H1 (cell line): ENCODE data around the gene C1QTNF1. TPM values are rescaled to one million over a fixed set of nuclear protein-coding genes. Genes with fewer than 3 reads are reported as not detected.

Source experiments
- CTCF ChIA-PET: fragments of 300-600 bp; sonication (Branson Sonifier 250); formaldehyde crosslinking; loops from one replicate; lab custom pipeline; 2021; ENCODE audit not compliant: partially characterized antibody; lab: Charles Lee
- POLR2A ChIA-PET: fragments of 300-600 bp; sonication (Branson Sonifier 250); formaldehyde crosslinking; loops from one replicate; lab custom pipeline; 2021; ENCODE audit warnings: inconsistent platforms; ENCODE audit not compliant: partially characterized antibody; lab: Charles Lee
- DNase-seq, 2 experiments: peaks; one replicate each; pipeline versions ENCODE4 v3.0.0 to v3.0.0-alpha.2; 2010 to 2022; ENCODE audit warnings: low spot score in 2 of 2, low read depth in 1 of 2, mixed read lengths in 1 of 2
- FAIRE-seq: peaks from 2 replicates; lab custom pipeline; 2011; peaks lifted over from hg19 to GRCh38; lab: Jason Lieb, UNC
- H2AFZ ChIP-seq: 2 replicates; pipeline ENCODE4 v1.8.1; 2012; ENCODE audit warnings: low read length, inconsistent platforms
- H2AK5ac ChIP-seq: 2 replicates; pipeline ENCODE4 v1.6.1; 2013; ENCODE audit warnings: low read depth, low read length
- H2BK120ac ChIP-seq: replicated peaks from 2 replicates; pipeline ENCODE3; 2013; ENCODE audit warnings: low read depth, low read length, inconsistent platforms
- H2BK12ac ChIP-seq: 2 replicates; pipeline ENCODE4 v1.6.1; 2013; ENCODE audit warnings: low read depth, low read length
- H2BK15ac ChIP-seq: 2 replicates; pipeline ENCODE4 v1.6.1; 2013; ENCODE audit warnings: low read length
- H2BK20ac ChIP-seq: 2 replicates; pipeline ENCODE4 v1.6.1; 2013; ENCODE audit warnings: low read length
- H2BK5ac ChIP-seq: 2 replicates; pipeline ENCODE4 v1.6.1; 2013; ENCODE audit warnings: low read depth, low read length
- H3K14ac ChIP-seq: 2 replicates; pipeline ENCODE4 v1.6.1; 2013; ENCODE audit warnings: inconsistent platforms; ENCODE audit not compliant: insufficient read length
- H3K18ac ChIP-seq: 2 replicates; pipeline ENCODE4 v1.6.1; 2013; ENCODE audit warnings: low read length; ENCODE audit errors: extremely low read depth
- H3K23ac ChIP-seq: 2 replicates; pipeline ENCODE4 v1.6.1; 2013; ENCODE audit warnings: inconsistent platforms; ENCODE audit not compliant: insufficient read length
- H3K23me2 ChIP-seq: 2 replicates; pipeline ENCODE4 v1.6.1; 2013; ENCODE audit warnings: low read depth, low read length
- H3K27ac ChIP-seq: 2 replicates; pipeline ENCODE4 v1.6.1; 2011; ENCODE audit warnings: low read depth, low read length, inconsistent platforms
- H3K27me3 ChIP-seq, 4 experiments: replicated peaks in 1 of 4; 1 replicate in 1 of 4; 2 replicates in 3 of 4; pipeline versions ENCODE4 v1.6.1 to v1.8.1; 2011 to 2013; ENCODE audit warnings: low read length in 3 of 4, mild to moderate bottlenecking in 3 of 4, inconsistent platforms in 2 of 4, mixed read lengths in 2 of 4, moderate library complexity in 1 of 4; ENCODE audit not compliant: control insufficient read depth in 3 of 4, insufficient read depth in 3 of 4; ENCODE audit errors: extremely low read depth in 1 of 4
- H3K36me3 ChIP-seq, 4 experiments: 2 replicates each; pipeline versions ENCODE4 v1.6.1 to v1.8.1; 2011 to 2013; ENCODE audit warnings: mild to moderate bottlenecking in 4 of 4, low read length in 3 of 4, moderate library complexity in 2 of 4, control low read depth in 1 of 4, inconsistent platforms in 1 of 4; ENCODE audit not compliant: insufficient read depth in 4 of 4, control insufficient read depth in 2 of 4
- H3K4ac ChIP-seq: replicated peaks from 2 replicates; pipeline ENCODE3; 2013; ENCODE audit warnings: low read length, low read depth, mixed read lengths, inconsistent platforms; ENCODE audit not compliant: insufficient read length
- H3K4me1 ChIP-seq, 4 experiments: replicated peaks in 1 of 4; 1 replicate in 1 of 4; 2 replicates in 3 of 4; pipeline versions ENCODE4 v1.6.1 to v1.8.1; 2011 to 2013; ENCODE audit warnings: low read length in 3 of 4, inconsistent platforms in 2 of 4, mixed read lengths in 1 of 4; ENCODE audit not compliant: insufficient read depth in 4 of 4, control insufficient read depth in 3 of 4
- H3K4me2 ChIP-seq, 2 experiments: 2 replicates each; pipeline versions ENCODE4 v1.6.1 to v1.8.1; 2011 to 2013; ENCODE audit warnings: low read depth in 2 of 2, low read length in 2 of 2, control low read depth in 1 of 2, inconsistent platforms in 1 of 2, mild to moderate bottlenecking in 1 of 2; ENCODE audit not compliant: insufficient read depth in 1 of 2
- H3K4me3 ChIP-seq, 4 experiments: fragments of 200-600, 300-600 bp in 1 of 4; sonication (generic), shearing (Covaris generic), sonication (Bioruptor Twin) in 1 of 4; 2 replicates each; pipeline versions ENCODE4 v1.5.1 to v1.8.1; 2011 to 2016; ENCODE audit warnings: low read length in 4 of 4, low read depth in 3 of 4, control low read depth in 2 of 4, inconsistent platforms in 2 of 4, mild to moderate bottlenecking in 2 of 4, mixed read lengths in 1 of 4, moderate library complexity in 1 of 4; ENCODE audit not compliant: insufficient read depth in 2 of 4; ENCODE audit errors: extremely low read depth in 1 of 4
- H3K56ac ChIP-seq: replicated peaks from 2 replicates; pipeline ENCODE3; 2013; ENCODE audit warnings: low read depth, mild to moderate bottlenecking, mixed read lengths, low read length, inconsistent platforms; ENCODE audit not compliant: insufficient read length
- H3K79me1 ChIP-seq: 2 replicates; pipeline ENCODE4 v1.6.1; 2013; ENCODE audit warnings: low read depth, low read length, control low read depth
- H3K79me2 ChIP-seq, 2 experiments: 2 replicates each; pipeline versions ENCODE4 v1.6.1 to v1.8.1; 2012 to 2013; ENCODE audit warnings: low read length in 2 of 2, mild to moderate bottlenecking in 2 of 2, inconsistent platforms in 1 of 2; ENCODE audit not compliant: insufficient read depth in 2 of 2, control insufficient read depth in 1 of 2
- H3K9ac ChIP-seq, 4 experiments: replicated peaks in 1 of 4; 1 replicate in 1 of 4; 2 replicates in 3 of 4; pipeline versions ENCODE4 v1.6.1 to v1.8.1; 2011 to 2013; ENCODE audit warnings: low read depth in 3 of 4, low read length in 3 of 4, control low read depth in 2 of 4, mild to moderate bottlenecking in 2 of 4, moderate library complexity in 2 of 4, inconsistent platforms in 1 of 4; ENCODE audit errors: extremely low read depth in 1 of 4
- H3K9me3 ChIP-seq, 2 experiments: 2 replicates each; pipeline versions ENCODE4 v1.6.1 to v1.8.1; 2012 to 2013; ENCODE audit warnings: mild to moderate bottlenecking in 2 of 2, moderate library complexity in 2 of 2, control low read depth in 1 of 2, inconsistent platforms in 1 of 2, low read depth in 1 of 2, low read length in 1 of 2, mixed read lengths in 1 of 2; ENCODE audit not compliant: insufficient read depth in 2 of 2
- H4K20me1 ChIP-seq, 2 experiments: replicated peaks in 1 of 2; 2 replicates each; pipeline versions ENCODE3 to v1.8.1; 2011 to 2013; ENCODE audit warnings: inconsistent platforms in 2 of 2, low read length in 2 of 2, mild to moderate bottlenecking in 1 of 2; ENCODE audit not compliant: insufficient read depth in 2 of 2, control insufficient read depth in 1 of 2
- H4K5ac ChIP-seq: 2 replicates; pipeline ENCODE4 v1.6.1; 2013; ENCODE audit warnings: low read length, low read depth, mixed read lengths, inconsistent platforms; ENCODE audit not compliant: insufficient read length
- H4K8ac ChIP-seq: 2 replicates; pipeline ENCODE4 v1.8.0; 2013; ENCODE audit warnings: mild to moderate bottlenecking, moderate library complexity, low read length, inconsistent platforms; ENCODE audit not compliant: insufficient read depth; ENCODE audit errors: extremely low read depth
- H4K91ac ChIP-seq: replicated peaks from 2 replicates; pipeline ENCODE3; 2013; ENCODE audit warnings: low read length, mixed read lengths, inconsistent platforms; ENCODE audit not compliant: insufficient read length
- CTCF ChIP-seq, 3 experiments: IDR thresholded peaks; 1 replicate in 2 of 3; 2 replicates in 1 of 3; pipeline versions ENCODE4 v1.5.1 to v1.6.1; 2011; ENCODE audit warnings: low read length in 3 of 3, mild to moderate bottlenecking in 3 of 3, inconsistent platforms in 2 of 3, low read depth in 1 of 3, moderate library complexity in 1 of 3; ENCODE audit not compliant: insufficient read depth in 1 of 3; ENCODE audit errors: control extremely low read depth in 1 of 3
- POU5F1 ChIP-seq: IDR thresholded peaks from 2 replicates; pipeline ENCODE4 v1.6.1; 2011; ENCODE audit warnings: low read depth, mild to moderate bottlenecking, low read length, moderate library complexity
- SP4 ChIP-seq: IDR thresholded peaks from 2 replicates; pipeline ENCODE4 v1.6.1; 2012; ENCODE audit warnings: low read length, inconsistent platforms
- WGBS, 2 experiments: shearing (Covaris generic) in 1 of 2; methylation state at CpG; one replicate each; pipeline versions ENCODE4 v1.1.6 to v1.1.7; 2013 to 2015; ENCODE audit warnings: low lambda C conversion rate in 2 of 2, mixed read lengths in 2 of 2, inconsistent platforms in 1 of 2, low coverage in 1 of 2, missing lambda C conversion rate in 1 of 2; ENCODE audit not compliant: insufficient replicate concordance in 2 of 2, insufficient coverage in 1 of 2, insufficient read length in 1 of 2; ENCODE audit errors: extremely low coverage in 1 of 2, missing lambda C conversion rate in 1 of 2; 5-methylcytosine and 5-hydroxymethylcytosine counted together
- polyA plus RNA-seq, 7 experiments: library from polyadenylated mRNA; depleted of rRNA in 3 of 7; stranded (reverse) in 5 of 7; unstranded in 2 of 7; fragments of >200 nt in 5 of 7; fragments of 200-250 nt in 2 of 7; gene quantifications; 1 replicate in 5 of 7; 2 replicates in 1 of 7; 4 replicates in 1 of 7; pipeline versions ENCODE4 v1.2.1 to v1.2.3, GENCODE V29; 2011 to 2013; ENCODE audit warnings: missing spikeins in 2 of 7, mixed read lengths in 2 of 7
- total RNA-seq: library from RNA; stranded (reverse); fragmentation: NEBNext Ultra II Directional; extraction: Animal tissue kit (Norgen Biotek cat#: 25700); gene quantifications from 2 replicates; pipeline ENCODE4 v1.2.1, GENCODE V29; 2021

Gene C1QTNF1
- total and polyA plus RNA-seq, 2 of the 8 experiments (the other 6 are each of a cell fraction or from before 2014, with no cell fraction given), result 1.5 to 2.5 TPM

GRCh38 chr17:79026376-79027273 lies 2.7 kb downstream of the C1QTNF1 start:
- no peak overlapping the region for H2AFZ ChIP-seq
- no peak overlapping the region for H3K4me3 ChIP-seq
- DNase-seq, result no peak
- no peak overlapping the region for H3K9ac ChIP-seq
- H4K8ac ChIP-seq, result no peak overlapping the region
- peaks cover 9% of the 10 kb centered on the region; the same call in 1 of the 2 replicates for H3K23me2 ChIP-seq
- peaks cover 3 to 7% (median 6%) of the 10 kb centered on the region in 4 experiments; a peak in 4 of 7 replicates for H3K4me1 ChIP-seq
- H3K79me1 ChIP-seq, result no peaks in the 10 kb centered on the region
- H2BK20ac ChIP-seq, result no peak overlapping the region
- no peak overlapping the region for H3K23ac ChIP-seq
- no peak overlapping the region for H2BK120ac ChIP-seq
- peaks cover 0 to 2% of the 10 kb centered on the region in 2 experiments for H4K20me1 ChIP-seq
- no peaks in the 10 kb centered on the region for H3K36me3 ChIP-seq
- no peak overlapping the region for H3K4ac ChIP-seq
- H2AK5ac ChIP-seq, result 0 out of 2 replicates have a peak overlapping the region, but pooled peaks have one; percentile 13
- CTCF ChIA-PET, result interaction anchor here (1.0 to 6.3 kb wide), 11 partner anchors 8 to 128 kb away, joined by 3 to 55 read pairs (median 5); no protein-coding TSS in a partner anchor
- no peak overlapping the region for H3K18ac ChIP-seq
- H3K9me3 ChIP-seq, result no peaks in the 10 kb centered on the region
- no peaks in the 10 kb centered on the region for H3K79me2 ChIP-seq
- no peak overlapping the region for H3K4me2 ChIP-seq
- no peak overlapping the region for H4K5ac ChIP-seq
- whole genome bisulfite sequencing, 2 experiments, result 89% methylated on average over 14 of the region's 16 CpGs; no CpG with 5 or more reads in 1 of the 2 experiments
- no peak overlapping the region for H3K27ac ChIP-seq
- H2BK12ac ChIP-seq, result peak overlapping the region; percentile 75; the same call in 1 of the 2 replicates
- POLR2A ChIA-PET, result interaction anchor here (0.6 kb wide), 1 partner anchor 217 kb away, joined by 3 read pairs; no protein-coding TSS in a partner anchor
- H2BK15ac ChIP-seq, result peak overlapping the region; percentile 72; the same call in 1 of the 2 replicates
- no peak overlapping the region for H4K91ac ChIP-seq
- H3K14ac ChIP-seq, result no peak overlapping the region
- no peak for FAIRE-seq
- no peak overlapping the region for H2BK5ac ChIP-seq
- peaks cover 16 to 68% (median 58%) of the 10 kb centered on the region in 4 experiments for H3K27me3 ChIP-seq
- no peak overlapping the region for H3K56ac ChIP-seq
- TF ChIP-seq CTCF (IDR thresholded peaks at IDR 0.05; ENCODE audit: control extremely low read depth in 1 of 3, insufficient read depth in 1 of 3, low read depth in 1 of 3, low read length in 3 of 3) (no peak), SP4 (no peak), POU5F1 (no peak)
